K562 (cell line): ENCODE measurements around the gene ELF2. TPM values are rescaled to one million over a fixed set of nuclear protein-coding genes. Genes with fewer than 3 reads are reported as not detected.
A peak's percentile ranks its signal among the peaks of the same experiment; 100 is the strongest.

ENCODE experiments used
- ATAC-seq: fragments of 200-7000 bp; cut with Tn5 transposase; 3 replicates; pipeline ENCODE4 v1.9.1; 2020; ENCODE audit warnings: moderate library complexity
- BruUV-seq: library from RNA; stranded (reverse); fragments of 400-500 nt; replicated peaks from 2 replicates; lab custom pipeline; 2021; lab: Mats Ljungman, UMichigan
- CTCF ChIA-PET: fragments of 300-600 bp; formaldehyde crosslinking; extraction: SDS; loops from one replicate; lab custom pipeline; 2021; ENCODE audit warnings: low intra/inter-chr PET ratio; lab: Yijun Ruan, JAX
- POLR2A ChIA-PET: fragments of 300-600, 350-650 bp; sonication (Branson Sonifier 250); formaldehyde crosslinking; extraction: SDS; loops from one replicate; lab custom pipeline; 2021; ENCODE audit warnings: antibody characterized with exemption, inconsistent platforms; lab: Yijun Ruan, JAX
- DNase-seq, 4 experiments: peaks; one replicate each; pipeline versions ENCODE4 v3.0.0 to v3.0.0-alpha.2; 2011 to 2018; ENCODE audit warnings: low spot score in 3 of 4, mixed read lengths in 3 of 4; ENCODE audit errors: extremely low read depth in 1 of 4
- FAIRE-seq: peaks from 2 replicates; lab custom pipeline; 2011; peaks lifted over from hg19 to GRCh38; lab: Jason Lieb, UNC
- H2AFZ ChIP-seq: 2 replicates; pipeline ENCODE4 v1.6.0; 2011; ENCODE audit warnings: low read depth, low read length, control low read depth, inconsistent platforms
- H3K27ac ChIP-seq: fragments of 200-600 bp; 3 replicates; pipeline ENCODE4 v1.8.0; 2011; ENCODE audit warnings: low read depth, mild to moderate bottlenecking, control low read depth, inconsistent platforms, low read length, moderate library complexity, mixed read lengths; ENCODE audit errors: extremely low read depth
- H3K27me3 ChIP-seq, 2 experiments: fragments of 300-600 bp in 1 of 2; 2 replicates in 1 of 2; 3 replicates in 1 of 2; pipeline versions ENCODE4 v1.6.0 to v1.8.0; 2011; ENCODE audit warnings: inconsistent platforms in 2 of 2, low read length in 2 of 2, mild to moderate bottlenecking in 1 of 2, mixed read lengths in 1 of 2, moderate library complexity in 1 of 2; ENCODE audit not compliant: control insufficient read depth in 2 of 2, insufficient read depth in 2 of 2
- H3K36me3 ChIP-seq: fragments of 300-600 bp; 3 replicates; pipeline ENCODE4 v1.8.0; 2011; ENCODE audit warnings: mild to moderate bottlenecking, low read length, inconsistent platforms; ENCODE audit not compliant: control insufficient read depth, insufficient read depth
- H3K4me1 ChIP-seq, 2 experiments: fragments of 200-600 bp in 1 of 2; replicated peaks in 1 of 2; 2 replicates in 1 of 2; 3 replicates in 1 of 2; pipeline versions ENCODE4 v1.5.1 to v1.8.0; 2011; ENCODE audit warnings: inconsistent platforms in 2 of 2, low read length in 2 of 2, mild to moderate bottlenecking in 1 of 2, mixed read lengths in 1 of 2, moderate library complexity in 1 of 2; ENCODE audit not compliant: control insufficient read depth in 2 of 2, insufficient read depth in 2 of 2
- H3K4me2 ChIP-seq: 2 replicates; pipeline ENCODE4 v1.6.1; 2011; ENCODE audit warnings: low read length, control low read depth, inconsistent platforms, mixed read lengths; ENCODE audit not compliant: insufficient read depth
- H3K4me3 ChIP-seq: fragments of 200-600 bp; sonication (generic), shearing (Covaris generic); 2 replicates; pipeline ENCODE4 v1.5.1; 2016; ENCODE audit warnings: control low read depth, inconsistent platforms
- H3K79me2 ChIP-seq: fragments of 200-600 bp; 3 replicates; pipeline ENCODE4 v1.8.0; 2011; ENCODE audit warnings: low read length, inconsistent platforms; ENCODE audit not compliant: control insufficient read depth, insufficient read depth
- H3K9ac ChIP-seq, 2 experiments: 2 replicates each; pipeline versions ENCODE4 v1.6.0 to v1.6.1; 2011; ENCODE audit warnings: low read depth in 2 of 2, low read length in 2 of 2, control low read depth in 1 of 2, inconsistent platforms in 1 of 2, mild to moderate bottlenecking in 1 of 2, mixed read lengths in 1 of 2; ENCODE audit not compliant: insufficient read depth in 1 of 2
- H3K9me1 ChIP-seq: one replicate; pipeline ENCODE4 v1.6.0; 2011; ENCODE audit warnings: inconsistent platforms, mild to moderate bottlenecking, low read length, moderate library complexity; ENCODE audit not compliant: control insufficient read depth, insufficient read depth
- H3K9me3 ChIP-seq: replicated peaks from 2 replicates; pipeline ENCODE4 v1.5.1; 2011; ENCODE audit warnings: low read depth, low read length, inconsistent platforms; ENCODE audit not compliant: control insufficient read depth, insufficient read depth
- H4K20me1 ChIP-seq: replicated peaks from 2 replicates; pipeline ENCODE4 v1.6.1; 2011; ENCODE audit warnings: low read length, inconsistent platforms, mixed read lengths; ENCODE audit not compliant: control insufficient read depth, insufficient read depth
- CREB5 ChIP-seq: fragments of 250-450 bp; sonication (Bioruptor Pico); IDR thresholded peaks from 2 replicates; pipeline ENCODE4 v1.5.0; 2020; ENCODE audit warnings: mild to moderate bottlenecking
- GTF2A2 ChIP-seq: IDR thresholded peaks from 2 replicates; pipeline ENCODE4 v1.6.1; 2016; ENCODE audit warnings: mild to moderate bottlenecking, missing genetic modification characterization, missing compliant biosample characterization
- NFRKB ChIP-seq: fragments of 450-650 bp; IDR thresholded peaks from 2 replicates; pipeline ENCODE4 v1.6.1; 2016; ENCODE audit warnings: low read depth
- RBM22 ChIP-seq: fragments of 200-400 bp; formaldehyde crosslinking; IDR thresholded peaks from 2 replicates; pipeline ENCODE4 v1.6.1; 2018; ENCODE audit warnings: low read length, low read depth; ENCODE audit not compliant: poor library complexity, severe bottlenecking
- TAL1 ChIP-seq: fragments of 450-650 bp; IDR thresholded peaks from 2 replicates; pipeline ENCODE4 v1.6.1; 2016; ENCODE audit warnings: mild to moderate bottlenecking
- ZKSCAN8 ChIP-seq: fragments of 200-800 bp; sonication (Bioruptor generic); IDR thresholded peaks from 2 replicates; pipeline ENCODE4 v1.6.1; 2016; ENCODE audit warnings: missing genetic modification characterization, missing compliant biosample characterization
- ZNF431 ChIP-seq: sonication (generic); formaldehyde crosslinking; IDR thresholded peaks from 2 replicates; pipeline ENCODE4 v1.8.0; 2022; ENCODE audit warnings: mild to moderate bottlenecking, missing genetic modification reagents
- ZNF445 ChIP-seq: fragments of 250-450 bp; sonication (Bioruptor Pico); IDR thresholded peaks from 2 replicates; pipeline ENCODE4 v1.4.0; 2020; ENCODE audit warnings: low read depth, mild to moderate bottlenecking, moderate library complexity
- WGBS: fragments of 100-300 bp; shearing (Covaris generic); methylation state at CpG from one replicate; pipeline ENCODE4 v1.1.6; 2016; ENCODE audit warnings: low coverage, mixed read lengths; ENCODE audit not compliant: insufficient coverage; ENCODE audit errors: missing lambda C conversion rate; 5-methylcytosine and 5-hydroxymethylcytosine counted together
- in situ Hi-C: fragments of 300-500 bp; cut with MboI; formaldehyde crosslinking; loops from 4 replicates; pipeline ENCODE4 v1.15.0; 2018; ENCODE audit warnings: inconsistent platforms, mixed read lengths
- intact Hi-C: fragments of 100-400 bp; cut with micrococcal nuclease; formaldehyde crosslinking; loops from 2 replicates; pipeline ENCODE4 v1.14.2; 2022
- polyA plus RNA-seq, 8 experiments: library from polyadenylated mRNA; depleted of rRNA in 4 of 8; stranded (reverse) in 5 of 8; unstranded in 3 of 8; fragments of >200 nt; fragmentation: Nextera tagmentation in 2 of 8; fragmentation: Illumina TruSeq in 1 of 8; extraction: Ambion mirVana in 2 of 8; extraction: Trizol in 1 of 8; gene quantifications; 2 replicates each; pipeline versions ENCODE4 v1.2.1 to v1.2.3, GENCODE V29; 2011 to 2014; ENCODE audit warnings: inconsistent platforms in 1 of 8, missing spikeins in 1 of 8
- total RNA-seq, 7 experiments: library from RNA; depleted of rRNA in 6 of 7; stranded (reverse); fragments of >200 nt in 6 of 7; fragmentation: Illumina TruSeq in 2 of 7; extraction: Trizol in 2 of 7; gene quantifications; 2 replicates each; pipeline versions ENCODE4 v1.2.1 to v1.2.3, GENCODE V29; 2011 to 2021; ENCODE audit warnings: low replicate concordance in 1 of 7

The ELF2 gene
- total and polyA plus RNA-seq, 9 of the 15 experiments (the other 6 are each of a cell fraction or from before 2014, with no cell fraction given): 9.4 to 58.7 (median 41.6) TPM

- no peak for DNase-seq
- peak; percentile 11; the same call in 1 of the 3 replicates for ATAC-seq
- Histone ChIP-seq H4K20me1 (0 out of 2 replicates have a peak, but pooled peaks cover 4% of the 10 kb centered on the region), H3K4me2 (no peak overlapping the region), H3K9me1 (no peaks in the 10 kb centered on the region), H3K79me2 (peaks cover 87% of the 10 kb centered on the region), H3K4me3 (no peak overlapping the region), H3K36me3 (peaks cover 35% of the 10 kb centered on the region), H3K27ac (no peak overlapping the region), H3K27me3 (no peaks in the 10 kb centered on the region), H3K9me3 (no peaks in the 10 kb centered on the region), H3K9ac (no peak overlapping the region), H2AFZ (no peak overlapping the region), H3K4me1 (no peaks in the 10 kb centered on the region)
- intact Hi-C loops: no loop called here
- in situ Hi-C loops: no loop called here
- FAIRE-seq: no peak
- no peak for TF ChIP-seq ZKSCAN8
- no peak for TF ChIP-seq ZNF431 (CRISPR knock-in tag)
- no peak for TF ChIP-seq CREB5
- no peak for TF ChIP-seq RBM22
- no peak for TF ChIP-seq NFRKB
- no peak for TF ChIP-seq GTF2A2 (tag)
- TF ChIP-seq ZNF445 (CRISPR knock-in tag): no peak
- TF ChIP-seq TAL1: no peak
- 95% methylated on average over 1 of the region's 1 CpG for WGBS
- BruUV-seq: no TSS peak
- ChIA-PET POLR2A (interaction anchor here (0.6 kb wide), 1 partner anchor 649 kb away, joined by 4 read pairs; no protein-coding TSS in a partner anchor), CTCF (no interaction called here)
Observed at GRCh38 chr4:139076016-139076744, 100.8 kb downstream of the ELF2 start.
